A549 (cell line): ENCODE results near the gene IGIP. TPM values are rescaled to one million over a fixed set of nuclear protein-coding genes. Genes with fewer than 3 reads are reported as not detected.

ENCODE experiments used
- ATAC-seq, 2 experiments: fragments of 200-7000 bp in 1 of 2; fragments of >200 bp in 1 of 2; cut with Nextera tagmentation in 1 of 2; cut with Tn5 transposase in 1 of 2; 3 replicates each; pipeline versions ENCODE4 v1.8.0 to v1.9.1; 2018 to 2020; ENCODE audit warnings: mild to moderate bottlenecking in 1 of 2, moderate library complexity in 1 of 2
- CTCF ChIA-PET: fragments of 300-600 bp; sonication (Branson Sonifier 250); formaldehyde crosslinking; extraction: SDS; loops from one replicate; lab custom pipeline; 2021; ENCODE audit warnings: antibody characterized with exemption, inconsistent platforms; lab: Yijun Ruan, JAX
- POLR2A ChIA-PET: fragments of 350-600 bp; formaldehyde crosslinking; extraction: SDS; loops from one replicate; lab custom pipeline; 2021; ENCODE audit warnings: antibody characterized with exemption, inconsistent platforms; lab: Yijun Ruan, JAX
- DNase-seq, 2 experiments: peaks; one replicate each; pipeline versions ENCODE4 v3.0.0 to v3.0.0-alpha.2; 2011 to 2016; ENCODE audit warnings: low read depth in 1 of 2, low spot score in 1 of 2
- FAIRE-seq: peaks from 2 replicates; lab custom pipeline; 2011; peaks lifted over from hg19 to GRCh38; lab: Jason Lieb, UNC
- H3K27ac ChIP-seq, 2 experiments: fragments of >200 bp; sonication (Bioruptor Twin); formaldehyde crosslinking; 3 replicates each; pipeline ENCODE4 v1.5.1; 2016 to 2017
- H3K4me1 ChIP-seq: fragments of >200 bp; sonication (Bioruptor Twin); formaldehyde crosslinking; 3 replicates; pipeline ENCODE4 v1.6.1; 2016
- H3K4me2 ChIP-seq: fragments of >200 bp; sonication (Bioruptor Twin); formaldehyde crosslinking; 3 replicates; pipeline ENCODE4 v1.6.1; 2016
- H3K4me3 ChIP-seq: fragments of >200 bp; sonication (Bioruptor Twin); formaldehyde crosslinking; 3 replicates; pipeline ENCODE4 v1.5.1; 2016
- H3K9me3 ChIP-seq: fragments of >200 bp; sonication (Bioruptor Twin); formaldehyde crosslinking; 3 replicates; pipeline ENCODE4 v1.6.1; 2016
- CBX2 ChIP-seq: fragments of 200-600 bp; sonication (generic); IDR thresholded peaks from 2 replicates; pipeline ENCODE4 v1.6.1; 2016; ENCODE audit warnings: low read depth, mild to moderate bottlenecking, borderline replicate concordance
- CBX8 ChIP-seq: fragments of 200-600 bp; sonication (generic); IDR thresholded peaks from 2 replicates; pipeline ENCODE4 v1.6.1; 2016
- CEBPB ChIP-seq, 2 experiments: fragments of >200 bp in 1 of 2; sonication (Bioruptor Twin) in 1 of 2; formaldehyde crosslinking in 1 of 2; IDR thresholded peaks; 2 replicates each; pipeline ENCODE4 v1.6.1; 2012 to 2016
- EHF ChIP-seq: fragments of 250-450 bp; sonication (Bioruptor Pico); IDR thresholded peaks from 2 replicates; pipeline ENCODE4 v1.5.0; 2020; ENCODE audit warnings: mild to moderate bottlenecking
- EHMT2 ChIP-seq: fragments of 200-600 bp; sonication (generic); IDR thresholded peaks from 2 replicates; pipeline ENCODE4 v1.6.1; 2016; ENCODE audit warnings: antibody characterized with exemption, low read depth, mild to moderate bottlenecking, moderate library complexity
- ESRRA ChIP-seq: fragments of 150-350 bp; IDR thresholded peaks from 2 replicates; pipeline ENCODE4 v1.6.1; 2014; ENCODE audit warnings: mild to moderate bottlenecking, low read length, borderline replicate concordance
- FOSL2 ChIP-seq, 2 experiments: fragments of 450-650 bp in 1 of 2; fragments of >200 bp in 1 of 2; sonication (Bioruptor Twin) in 1 of 2; formaldehyde crosslinking; IDR thresholded peaks; 2 replicates each; pipeline versions ENCODE4 v1.5.0 to v1.6.1; 2016 to 2020; ENCODE audit warnings: mild to moderate bottlenecking in 1 of 2, moderate library complexity in 1 of 2
- HOXA7 ChIP-seq: fragments of 250-450 bp; sonication (Bioruptor Pico); IDR thresholded peaks from 2 replicates; pipeline ENCODE4 v1.5.0; 2020; ENCODE audit warnings: mild to moderate bottlenecking, moderate library complexity
- HOXB5 ChIP-seq: fragments of 250-450 bp; sonication (Bioruptor Pico); IDR thresholded peaks from 2 replicates; pipeline ENCODE4 v1.5.0; 2020; ENCODE audit warnings: mild to moderate bottlenecking, moderate library complexity
- JUN ChIP-seq, 2 experiments: fragments of >200 bp; sonication (Bioruptor Twin); formaldehyde crosslinking; IDR thresholded peaks; 2 replicates in 1 of 2; 3 replicates in 1 of 2; pipeline ENCODE4 v1.6.1; 2016 to 2017
- JUNB ChIP-seq: fragments of >200 bp; sonication (Bioruptor Twin); formaldehyde crosslinking; IDR thresholded peaks from 2 replicates; pipeline ENCODE4 v1.6.1; 2016
- KDM1A ChIP-seq: fragments of 200-600 bp; sonication (generic); IDR thresholded peaks from 2 replicates; pipeline ENCODE4 v1.6.1; 2016; ENCODE audit warnings: low read depth, mild to moderate bottlenecking
- PHF8 ChIP-seq: fragments of 200-600 bp; sonication (generic); IDR thresholded peaks from 2 replicates; pipeline ENCODE4 v1.6.1; 2016; ENCODE audit warnings: low read depth, mild to moderate bottlenecking, antibody characterized with exemption, moderate library complexity, borderline replicate concordance
- POLR2A ChIP-seq: IDR thresholded peaks from 2 replicates; pipeline ENCODE4 v1.6.1; 2012; ENCODE audit warnings: mild to moderate bottlenecking, low read length
- POLR2AphosphoS2 ChIP-seq: conservative IDR thresholded peaks from 2 replicates; pipeline ENCODE4 v1.6.1; 2012; ENCODE audit warnings: low read length, improper control_type of control experiment, inconsistent platforms
- RFX5 ChIP-seq: fragments of 450-650 bp; IDR thresholded peaks from 2 replicates; pipeline ENCODE4 v1.7.1; 2014; ENCODE audit warnings: antibody characterized with exemption, mild to moderate bottlenecking, moderate library complexity
- RNF2 ChIP-seq: fragments of 200-600 bp; sonication (generic); IDR thresholded peaks from 2 replicates; pipeline ENCODE4 v1.6.1; 2016; ENCODE audit warnings: low read depth, mild to moderate bottlenecking, antibody characterized with exemption, moderate library complexity, borderline replicate concordance
- WGBS: methylation state at CpG from one replicate; pipeline ENCODE4 v1.1.6; 2017; ENCODE audit errors: missing lambda C conversion rate; 5-methylcytosine and 5-hydroxymethylcytosine counted together
- polyA plus RNA-seq, 4 experiments: library from polyadenylated mRNA; depleted of rRNA in 3 of 4; stranded (reverse); fragments of >200 nt; fragmentation: RNase III in 1 of 4; extraction: RNeasy Plus Mini Kit Qiagen cat#74134 plus additional on column Dnase treatment in 1 of 4; gene quantifications; 2 replicates in 3 of 4; 3 replicates in 1 of 4; pipeline ENCODE4 v1.2.3, GENCODE V29; 2011 to 2017

Gene IGIP
- polyA plus RNA-seq, 2 of the 4 experiments (the other 2 are of a cell fraction), result 0.81 to 1.6 TPM

- TF ChIP-seq POLR2AphosphoS2 (no peak), CBX8 (no peak), RNF2 (0 out of 2 replicates have a peak, but pooled peaks have one; percentile 82), CBX2 (no peak), ESRRA (no peak), POLR2A (no peak)
These were observed 11.2 kb upstream of the IGIP start (continued) for GRCh38 chr5:140114341-140115185.

- Histone ChIP-seq H3K9me3 (no peaks in the 10 kb centered on the region), H3K4me1 (peaks cover 35% of the 10 kb centered on the region), H3K27ac (peak overlapping the region; percentile 92 to 96; a peak in 5 of 6 replicates), H3K4me3 (peak overlapping the region; percentile 68), H3K4me2 (peak overlapping the region; percentile 95)
- WGBS, result 57% methylated on average over 1 of the region's 1 CpG
- CTCF ChIA-PET, result interaction anchor here (1.0 to 12.5 kb wide), 4 partner anchors 8 to 38 kb away, joined by 3 to 125 read pairs (median 4); no protein-coding TSS in a partner anchor
- TF ChIP-seq PHF8, result no peak
- DNase-seq (no peak), FAIRE-seq (no peak), ATAC-seq (no peak)
- POLR2A ChIA-PET, result interaction anchor here (0.8 kb wide), 2 partner anchors 8 to 286 kb away, joined by 3 read pairs; partner anchors contain the start of gene ANKHD1
These were observed 10.6 kb upstream of the IGIP start for GRCh38 chr5:140115186-140115500.

- FAIRE-seq, result no peak
- ChIA-PET CTCF (interaction anchor here (0.5 to 12.5 kb wide), 4 partner anchors 27 to 234 kb away, joined by 3 to 125 read pairs (median 4); no protein-coding TSS in a partner anchor), POLR2A (interaction anchor here (4.7 kb wide), 1 partner anchor 9 kb away, joined by 19 read pairs; no protein-coding TSS in a partner anchor)
These were observed 9.0 kb upstream of the IGIP start for GRCh38 chr5:140116716-140117115.

GRCh38 chr5:140117523-140117922, 8.2 kb upstream of the IGIP start:
- Histone ChIP-seq H3K4me3 (no peak overlapping the region), H3K4me1 (peaks cover 35% of the 10 kb centered on the region), H3K9me3 (no peaks in the 10 kb centered on the region)
- FAIRE-seq (no peak), ATAC-seq (no peak)
- CTCF ChIA-PET, result interaction anchor here (0.6 to 12.5 kb wide), 4 partner anchors 16 to 560 kb away, joined by 3 to 125 read pairs (median 3); no protein-coding TSS in a partner anchor
- TF ChIP-seq JUN (IDR thresholded peaks at IDR 0.05) (no peak), HOXB5 (CRISPR knock-in tag) (no peak), RNF2 (no peak), RFX5 (no peak), FOSL2 (IDR thresholded peaks at IDR 0.05) (no peak), FOSL2 (CRISPR knock-in tag; IDR thresholded peaks at IDR 0.05) (no peak), HOXA7 (CRISPR knock-in tag) (no peak), CEBPB (IDR thresholded peaks at IDR 0.05) (no peak), EHF (CRISPR knock-in tag) (no peak)
- TF ChIP-seq, all 56 proteins: peak for 0
- H3K27ac ChIP-seq, result no peak overlapping the region
- 82% methylated on average over 3 of the region's 3 CpGs for WGBS
- no peak overlapping the region for H3K4me2 ChIP-seq
- DNase-seq, result no peak
- POLR2A ChIA-PET, result interaction anchor here (4.7 kb wide), 1 partner anchor 10 kb away, joined by 19 read pairs; no protein-coding TSS in a partner anchor

More at GRCh38 chr5:140116716-140117115, 9.0 kb upstream of the IGIP start:
- Histone ChIP-seq H3K4me3 (no peak overlapping the region), H3K27ac (no peak overlapping the region), H3K9me3 (no peaks in the 10 kb centered on the region), H3K4me2 (peak overlapping the region; percentile 95), H3K4me1 (peaks cover 35% of the 10 kb centered on the region)
- 54% methylated on average over 2 of the region's 2 CpGs for WGBS
- ATAC-seq, result no peak
- peak; percentile 18 to 20 for DNase-seq
- TF ChIP-seq KDM1A (no peak), HOXB5 (CRISPR knock-in tag) (no peak), EHMT2 (no peak), JUNB (no peak), RNF2 (no peak), HOXA7 (CRISPR knock-in tag) (no peak)
